ENCODE results near the gene UFSP1. TPM values are rescaled to one million over a fixed set of nuclear protein-coding genes. Genes with fewer than 3 reads are reported as not detected.
"Not testable (repeated sequence)": the region's sequence is repeated elsewhere in the genome, so short reads cannot be mapped to it uniquely, and the experiment has no call there.

The UFSP1 gene
- total RNA-seq, 1 experiment from 2014 or later, result 5.6 TPM

DNA sequence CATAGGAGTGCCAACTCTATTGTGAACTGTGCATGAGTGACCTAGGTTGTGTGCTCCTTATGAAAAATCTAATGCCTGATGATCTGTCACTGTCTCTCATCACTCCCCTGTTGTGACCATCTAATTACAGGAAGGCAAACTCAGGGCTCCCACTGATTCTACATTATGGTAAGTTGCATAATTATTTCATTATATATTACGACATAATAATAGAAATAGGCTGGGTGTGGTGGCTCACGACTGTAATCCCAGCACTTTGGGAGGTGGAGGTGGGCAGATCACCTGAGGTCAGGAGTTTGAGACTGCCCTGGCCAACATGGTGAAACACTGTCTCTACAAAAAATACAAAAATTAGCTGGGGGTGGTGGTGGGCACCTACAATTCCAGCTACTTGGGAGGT is 45.9 kb upstream of the UFSP1 start:
- intact Hi-C loops (cut with micrococcal nuclease); H3K4me1 ChIP-seq (ENCODE audit: control insufficient read depth in 1 of 2, insufficient read depth in 2 of 2, low read length in 2 of 2); BruUV-seq (replicated peaks); CTCF ChIA-PET; H3K79me2 ChIP-seq (ENCODE audit: insufficient read depth, low read length); H3K36me3 ChIP-seq (ENCODE audit: control insufficient read depth in 1 of 2, insufficient read depth in 2 of 2, low read length in 2 of 2); H3K9ac ChIP-seq (ENCODE audit: low read length); H3K9me3 ChIP-seq (ENCODE audit: control insufficient read depth in 1 of 2, insufficient read depth in 1 of 2, low read depth in 1 of 2, low read length in 2 of 2); POLR2A ChIA-PET; H3K9me2 ChIP-seq (ENCODE audit: insufficient read depth); ATAC-seq; DNase-seq (ENCODE audit: low read depth, low spot score); H3K4me2 ChIP-seq (ENCODE audit: low read length); H3K27ac ChIP-seq (ENCODE audit: low read depth, low read length); H4K20me1 ChIP-seq (ENCODE audit: insufficient read depth); H3K27me3 ChIP-seq (ENCODE audit: insufficient read depth, low read length); H3K4me3 ChIP-seq (replicated peaks in 1 of 2; ENCODE audit: low read depth in 1 of 2, low read length in 2 of 2); H2AFZ ChIP-seq (ENCODE audit: low read depth, low read length, poor library complexity, severe bottlenecking); RAD21 ChIA-PET (ENCODE audit: low non-redundant PET in 1 of 2, low total read pairs in 2 of 2, uncharacterized antibody in 2 of 2, unreplicated experiment in 2 of 2): not testable (repeated sequence)

DNA sequence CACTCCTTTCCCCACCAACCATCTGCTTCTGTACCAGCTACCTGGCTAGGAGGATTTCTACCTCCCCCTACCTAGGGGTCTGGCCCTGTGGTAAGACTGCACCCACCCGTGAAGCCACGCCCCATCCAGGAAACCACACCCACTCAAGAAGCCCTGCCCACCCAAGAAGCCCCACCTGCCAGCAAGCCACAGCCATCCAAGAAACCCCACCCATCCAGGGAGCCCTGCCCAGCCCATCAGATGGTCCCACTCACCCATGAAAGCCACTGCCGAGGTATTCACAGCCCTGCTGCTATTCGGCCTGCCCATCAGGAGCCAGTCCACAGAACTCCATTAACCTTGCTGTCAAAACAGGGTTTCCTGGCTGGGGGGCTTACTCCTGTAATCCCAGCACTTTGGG is 44.2 kb upstream of the UFSP1 start:
- BruUV-seq (replicated peaks), result no TSS peak
- no peaks in the 10 kb centered on the region for H3K9me2 ChIP-seq (ENCODE audit: insufficient read depth)
- TF ChIP-seq CBX3 (IDR thresholded peaks at IDR 0.05; ENCODE audit: low read depth), result no peak
- no peak for TF ChIP-seq ZFX (IDR thresholded peaks at IDR 0.05)
- TF ChIP-seq TCF7L2 (IDR thresholded peaks at IDR 0.05; ENCODE audit: borderline replicate concordance, extremely low read depth, insufficient read depth, insufficient read length), result no peak
- TF ChIP-seq, protein P1, sequence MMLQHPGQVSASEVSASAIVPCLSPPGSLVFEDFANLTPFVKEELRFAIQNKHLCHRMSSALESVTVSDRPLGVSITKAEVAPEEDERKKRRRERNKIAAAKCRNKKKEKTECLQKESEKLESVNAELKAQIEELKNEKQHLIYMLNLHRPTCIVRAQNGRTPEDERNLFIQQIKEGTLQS (IDR thresholded peaks at IDR 0.05), result no peak
- POLR2A ChIA-PET, result no interaction called here
- H3K4me1 ChIP-seq (ENCODE audit: control insufficient read depth in 1 of 2, insufficient read depth in 2 of 2, low read length in 2 of 2), result peaks cover 6 to 16% of the 10 kb centered on the region in 2 experiments; a peak in 3 of 4 replicates
- no peaks in the 10 kb centered on the region for H3K79me2 ChIP-seq (ENCODE audit: insufficient read depth, low read length)
- RAD21 ChIA-PET (ENCODE audit: low non-redundant PET in 1 of 2, low total read pairs in 2 of 2, uncharacterized antibody in 2 of 2, unreplicated experiment in 2 of 2), result no interaction called here
- H2AFZ ChIP-seq (ENCODE audit: low read depth, low read length, poor library complexity, severe bottlenecking), result no peak overlapping the region
- H3K27me3 ChIP-seq (ENCODE audit: insufficient read depth, low read length), result no peaks in the 10 kb centered on the region
- H3K27ac ChIP-seq (ENCODE audit: low read depth, low read length), result no peak overlapping the region
- H3K4me2 ChIP-seq (ENCODE audit: low read length), result no peak overlapping the region
- H3K4me3 ChIP-seq (replicated peaks in 1 of 2; ENCODE audit: low read depth in 1 of 2, low read length in 2 of 2), result no peak overlapping the region
- H3K9ac ChIP-seq (ENCODE audit: low read length), result no peak overlapping the region
- intact Hi-C loops (cut with micrococcal nuclease), result no loop called here
- DNase-seq (ENCODE audit: low read depth, low spot score) (no peak), ATAC-seq (peak; percentile 96)
- no peaks in the 10 kb centered on the region for H3K9me3 ChIP-seq (ENCODE audit: control insufficient read depth in 1 of 2, insufficient read depth in 1 of 2, low read depth in 1 of 2, low read length in 2 of 2)
- no peaks in the 10 kb centered on the region for H4K20me1 ChIP-seq (ENCODE audit: insufficient read depth)
- H3K36me3 ChIP-seq (ENCODE audit: control insufficient read depth in 1 of 2, insufficient read depth in 2 of 2, low read length in 2 of 2), result no peaks in the 10 kb centered on the region
- CTCF ChIA-PET, result no interaction called here
